HCT116 (cell line): ENCODE data around the gene PPTC7. TPM values are rescaled to one million over a fixed set of nuclear protein-coding genes. Genes with fewer than 3 reads are reported as not detected.

Experiments
- ATAC-seq: fragments of 200-7000 bp; cut with Tn5 transposase; 2 replicates; pipeline ENCODE4 v1.9.1; 2020; ENCODE audit warnings: mild to moderate bottlenecking, moderate library complexity
- BruUV-seq: library from RNA; stranded (reverse); fragments of 400-500 nt; replicated peaks from 2 replicates; lab custom pipeline; 2021; lab: Mats Ljungman, UMichigan
- CTCF ChIA-PET: fragments of 300-600 bp; sonication (Branson Sonifier 250); formaldehyde crosslinking; loops from one replicate; lab custom pipeline; 2021; ENCODE audit warnings: antibody characterized with exemption; lab: Charles Lee
- POLR2A ChIA-PET: fragments of 300-600, 350-600 bp; sonication (Branson Sonifier 250); formaldehyde crosslinking; loops from one replicate; lab custom pipeline; 2021; ENCODE audit warnings: antibody characterized with exemption; lab: Charles Lee
- RAD21 ChIA-PET, 2 experiments: fragments of 300-600 bp; sonication (Branson Sonifier 250); formaldehyde crosslinking; loops; one replicate each; lab custom pipeline; 2023; ENCODE audit warnings: low total read pairs in 2 of 2; ENCODE audit not compliant: uncharacterized antibody in 2 of 2, unreplicated experiment in 2 of 2, low non-redundant PET in 1 of 2; lab: Charles Lee
- DNase-seq: peaks from one replicate; pipeline ENCODE4 v3.0.0-alpha.2; 2010; ENCODE audit warnings: low read depth, low spot score
- H2AFZ ChIP-seq: fragments of 200-600 bp; shearing (Covaris generic), sonication (generic); 2 replicates; pipeline ENCODE4 v1.6.1; 2017; ENCODE audit warnings: low read depth, mixed run types, mixed read lengths, antibody characterized with exemption, low read length; ENCODE audit not compliant: poor library complexity, severe bottlenecking
- H3K27ac ChIP-seq: 2 replicates; pipeline ENCODE4 v1.5.1; 2012; ENCODE audit warnings: low read depth, low read length
- H3K27me3 ChIP-seq: fragments of 200-600 bp; sonication (generic); 2 replicates; pipeline ENCODE4 v1.6.1; 2016; ENCODE audit warnings: mixed run types, low read length, mixed read lengths; ENCODE audit not compliant: insufficient read depth
- H3K36me3 ChIP-seq, 2 experiments: fragments of 200-500 bp in 1 of 2; fragments of 200-600 bp in 1 of 2; sonication (Bioruptor generic) in 1 of 2; sonication (generic) in 1 of 2; 2 replicates each; pipeline versions ENCODE4 v1.5.1 to v1.6.1; 2014 to 2016; ENCODE audit warnings: low read length in 2 of 2, inconsistent platforms in 1 of 2, mixed read lengths in 1 of 2, mixed run types in 1 of 2; ENCODE audit not compliant: insufficient read depth in 2 of 2, control insufficient read depth in 1 of 2
- H3K4me1 ChIP-seq, 2 experiments: fragments of 200-600 bp in 1 of 2; sonication (generic) in 1 of 2; 2 replicates each; pipeline versions ENCODE4 v1.5.1 to v1.6.1; 2012 to 2017; ENCODE audit warnings: low read length in 2 of 2, inconsistent platforms in 1 of 2, mild to moderate bottlenecking in 1 of 2, mixed read lengths in 1 of 2, mixed run types in 1 of 2, moderate library complexity in 1 of 2; ENCODE audit not compliant: insufficient read depth in 2 of 2, control insufficient read depth in 1 of 2
- H3K4me2 ChIP-seq: fragments of 200-600 bp; sonication (generic); 2 replicates; pipeline ENCODE4 v1.6.1; 2017; ENCODE audit warnings: mixed run types, low read length, mixed read lengths
- H3K4me3 ChIP-seq, 2 experiments: fragments of 200-600 bp in 1 of 2; sonication (generic) in 1 of 2; replicated peaks in 1 of 2; 2 replicates each; pipeline ENCODE4 v1.5.1; 2011 to 2016; ENCODE audit warnings: low read length in 2 of 2, control low read depth in 1 of 2, low read depth in 1 of 2, mild to moderate bottlenecking in 1 of 2, mixed read lengths in 1 of 2, mixed run types in 1 of 2
- H3K79me2 ChIP-seq: fragments of 200-600 bp; sonication (generic); 2 replicates; pipeline ENCODE4 v1.6.1; 2017; ENCODE audit warnings: mild to moderate bottlenecking, mixed run types, low read length, moderate library complexity, mixed read lengths; ENCODE audit not compliant: insufficient read depth
- H3K9ac ChIP-seq: fragments of 200-600 bp; sonication (generic); 2 replicates; pipeline ENCODE4 v1.6.1; 2016; ENCODE audit warnings: low read length, mixed read lengths
- H3K9me2 ChIP-seq: fragments of 200-600 bp; sonication (generic), shearing (Covaris generic); 2 replicates; pipeline ENCODE4 v1.6.1; 2017; ENCODE audit warnings: mixed run types, mild to moderate bottlenecking, moderate library complexity; ENCODE audit not compliant: insufficient read depth
- H3K9me3 ChIP-seq, 2 experiments: fragments of 200-500 bp in 1 of 2; fragments of 200-600 bp in 1 of 2; sonication (Bioruptor generic) in 1 of 2; sonication (generic) in 1 of 2; 2 replicates each; pipeline ENCODE4 v1.6.1; 2014 to 2017; ENCODE audit warnings: low read length in 2 of 2, mixed read lengths in 2 of 2, inconsistent platforms in 1 of 2, low read depth in 1 of 2, mild to moderate bottlenecking in 1 of 2, mixed run types in 1 of 2, moderate library complexity in 1 of 2; ENCODE audit not compliant: control insufficient read depth in 1 of 2, insufficient read depth in 1 of 2
- H4K20me1 ChIP-seq: fragments of 200-600 bp; sonication (generic), shearing (Covaris generic); 2 replicates; pipeline ENCODE4 v1.6.1; 2017; ENCODE audit warnings: mixed run types, mild to moderate bottlenecking, moderate library complexity; ENCODE audit not compliant: insufficient read depth
- CBX3 ChIP-seq: IDR thresholded peaks from 2 replicates; pipeline ENCODE4 v1.6.1; 2012; ENCODE audit warnings: low read depth
- CEBPB ChIP-seq: IDR thresholded peaks from 2 replicates; pipeline ENCODE4 v1.6.1; 2012; ENCODE audit warnings: low read depth
- EZH2 ChIP-seq: fragments of 200-600 bp; sonication (generic); IDR thresholded peaks from 2 replicates; pipeline ENCODE4 v1.6.1; 2017; ENCODE audit warnings: antibody characterized with exemption, mixed run types
- EZH2phosphoT487 ChIP-seq: fragments of 200-600 bp; IDR thresholded peaks from 2 replicates; pipeline ENCODE4 v1.6.1; 2018; ENCODE audit warnings: antibody characterized with exemption, borderline replicate concordance
- JUND ChIP-seq: IDR thresholded peaks from 2 replicates; pipeline ENCODE4 v1.6.1; 2012
- POLR2AphosphoS5 ChIP-seq: IDR thresholded peaks from 2 replicates; pipeline ENCODE4 v1.6.1; 2011; ENCODE audit warnings: mild to moderate bottlenecking, low read depth, low read length, moderate library complexity
- RAD21 ChIP-seq: IDR thresholded peaks from 2 replicates; pipeline ENCODE4 v1.6.1; 2012; ENCODE audit warnings: low read depth, mild to moderate bottlenecking
- SIN3A ChIP-seq: IDR thresholded peaks from 2 replicates; pipeline ENCODE4 v1.6.1; 2012; ENCODE audit warnings: low read depth
- SRF ChIP-seq: IDR thresholded peaks from 2 replicates; pipeline ENCODE4 v1.6.1; 2012; ENCODE audit warnings: low read depth
- TCF7L2 ChIP-seq: IDR thresholded peaks from 2 replicates; pipeline ENCODE4 v1.7.0; 2011; ENCODE audit warnings: borderline replicate concordance, inconsistent platforms; ENCODE audit not compliant: insufficient read depth, insufficient read length; ENCODE audit errors: extremely low read depth
- YY1 ChIP-seq: IDR thresholded peaks from 2 replicates; pipeline ENCODE4 v1.6.1; 2011; ENCODE audit warnings: low read length, low read depth, moderate library complexity, mild to moderate bottlenecking; ENCODE audit not compliant: insufficient replicate concordance; ENCODE audit errors: extremely low read depth
- ZFX ChIP-seq: fragments of 450-650 bp; IDR thresholded peaks from 2 replicates; pipeline ENCODE4 v1.6.1; 2017
- ZNF274 ChIP-seq: fragments of 200-500 bp; sonication (Bioruptor generic); IDR thresholded peaks from 2 replicates; pipeline ENCODE4 v1.6.1; 2014; ENCODE audit warnings: mild to moderate bottlenecking, low read depth, low read length, inconsistent platforms
- intact Hi-C: fragments of 100-400 bp; cut with micrococcal nuclease; formaldehyde crosslinking; loops from 2 replicates; pipeline ENCODE4 v1.10.0; 2022
- total RNA-seq: library from RNA; stranded (reverse); gene quantifications from one replicate; pipeline ENCODE4 v1.2.1, GENCODE V29; 2021; ENCODE audit not compliant: unreplicated experiment
- TF ChIP-seq, protein P1 (sequence below): IDR thresholded peaks from 2 replicates; pipeline ENCODE4 v1.6.1; 2011; ENCODE audit warnings: mild to moderate bottlenecking, low read length, moderate library complexity; ENCODE audit not compliant: insufficient replicate concordance; ENCODE audit errors: extremely low read depth
- TF ChIP-seq, protein P2 (sequence below), 3 experiments: fragments of 200-600 bp in 1 of 3; sonication (generic) in 1 of 3; IDR thresholded peaks in 2 of 3; conservative IDR thresholded peaks in 1 of 3; 2 replicates each; pipeline ENCODE4 v1.5.1; 2012 to 2017; ENCODE audit warnings: low read depth in 2 of 3, low read length in 2 of 3, antibody characterized with exemption in 1 of 3, borderline replicate concordance in 1 of 3, control low read depth in 1 of 3, mild to moderate bottlenecking in 1 of 3, mixed read lengths in 1 of 3, mixed run types in 1 of 3, moderate library complexity in 1 of 3; ENCODE audit not compliant: insufficient read depth in 1 of 3

The PPTC7 gene
- total RNA-seq, 1 experiment from 2014 or later, result 25.2 TPM

DNA sequence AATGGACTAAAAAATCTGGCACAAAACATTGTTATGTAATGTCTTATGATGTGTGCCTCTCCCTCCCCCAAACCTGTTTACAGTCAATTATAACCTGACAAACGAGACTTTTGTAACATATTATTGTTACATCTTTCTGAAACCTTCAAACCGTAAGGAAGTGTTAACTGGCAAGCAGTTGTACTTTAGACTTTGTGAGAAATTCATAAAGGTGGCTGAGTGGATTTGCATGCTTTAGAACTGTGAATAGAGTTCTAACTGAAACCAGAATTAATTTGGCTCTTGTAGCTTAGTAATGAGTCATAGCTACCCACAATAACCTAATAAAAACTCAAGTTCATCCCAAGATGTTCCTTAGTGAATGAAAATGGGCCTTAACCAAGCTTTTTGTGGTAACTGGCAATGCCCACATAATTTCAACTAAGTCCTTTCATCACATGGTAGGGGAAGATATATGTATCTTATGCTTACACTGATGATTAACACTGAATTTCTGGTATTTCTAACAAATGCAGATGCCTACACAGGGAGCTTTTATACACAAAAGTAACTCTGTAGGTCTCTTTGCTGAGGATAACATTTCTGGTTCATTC lies 51.3 kb downstream of the PPTC7 start:
- Histone ChIP-seq H3K9ac (no peak overlapping the region), H3K9me2 (no peaks in the 10 kb centered on the region), H2AFZ (no peak overlapping the region), H4K20me1 (no peaks in the 10 kb centered on the region), H3K27me3 (no peaks in the 10 kb centered on the region), H3K27ac (no peak overlapping the region), H3K4me3 (no peak overlapping the region), H3K36me3 (peaks cover 5 to 15% of the 10 kb centered on the region in 2 experiments), H3K79me2 (peaks cover 9% of the 10 kb centered on the region; the same call in 1 of the 2 replicates), H3K4me1 (peaks cover 0 to 6% of the 10 kb centered on the region in 2 experiments; a peak in 1 of 4 replicates), H3K4me2 (no peak overlapping the region), H3K9me3 (no peaks in the 10 kb centered on the region)
- ATAC-seq (no peak), DNase-seq (no peak)
- intact Hi-C loops, result no loop called here
- BruUV-seq, result no TSS peak
- ChIA-PET POLR2A (no interaction called here), RAD21 (no interaction called here), CTCF (no interaction called here)
- TF ChIP-seq, protein P1, sequence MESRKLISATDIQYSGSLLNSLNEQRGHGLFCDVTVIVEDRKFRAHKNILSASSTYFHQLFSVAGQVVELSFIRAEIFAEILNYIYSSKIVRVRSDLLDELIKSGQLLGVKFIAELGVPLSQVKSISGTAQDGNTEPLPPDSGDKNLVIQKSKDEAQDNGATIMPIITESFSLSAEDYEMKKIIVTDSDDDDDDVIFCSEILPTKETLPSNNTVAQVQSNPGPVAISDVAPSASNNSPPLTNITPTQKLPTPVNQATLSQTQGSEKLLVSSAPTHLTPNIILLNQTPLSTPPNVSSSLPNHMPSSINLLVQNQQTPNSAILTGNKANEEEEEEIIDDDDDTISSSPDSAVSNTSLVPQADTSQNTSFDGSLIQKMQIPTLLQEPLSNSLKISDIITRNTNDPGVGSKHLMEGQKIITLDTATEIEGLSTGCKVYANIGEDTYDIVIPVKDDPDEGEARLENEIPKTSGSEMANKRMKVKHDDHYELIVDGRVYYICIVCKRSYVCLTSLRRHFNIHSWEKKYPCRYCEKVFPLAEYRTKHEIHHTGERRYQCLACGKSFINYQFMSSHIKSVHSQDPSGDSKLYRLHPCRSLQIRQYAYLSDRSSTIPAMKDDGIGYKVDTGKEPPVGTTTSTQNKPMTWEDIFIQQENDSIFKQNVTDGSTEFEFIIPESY, result no peak
- TF ChIP-seq JUND (no peak), YY1 (no peak), SIN3A (no peak), EZH2phosphoT487 (no peak), ZNF274 (no peak), CEBPB (no peak), TCF7L2 (no peak), EZH2 (no peak), ZFX (no peak), POLR2AphosphoS5 (no peak), SRF (no peak), CBX3 (no peak), RAD21 (no peak)
- TF ChIP-seq, protein P2, sequence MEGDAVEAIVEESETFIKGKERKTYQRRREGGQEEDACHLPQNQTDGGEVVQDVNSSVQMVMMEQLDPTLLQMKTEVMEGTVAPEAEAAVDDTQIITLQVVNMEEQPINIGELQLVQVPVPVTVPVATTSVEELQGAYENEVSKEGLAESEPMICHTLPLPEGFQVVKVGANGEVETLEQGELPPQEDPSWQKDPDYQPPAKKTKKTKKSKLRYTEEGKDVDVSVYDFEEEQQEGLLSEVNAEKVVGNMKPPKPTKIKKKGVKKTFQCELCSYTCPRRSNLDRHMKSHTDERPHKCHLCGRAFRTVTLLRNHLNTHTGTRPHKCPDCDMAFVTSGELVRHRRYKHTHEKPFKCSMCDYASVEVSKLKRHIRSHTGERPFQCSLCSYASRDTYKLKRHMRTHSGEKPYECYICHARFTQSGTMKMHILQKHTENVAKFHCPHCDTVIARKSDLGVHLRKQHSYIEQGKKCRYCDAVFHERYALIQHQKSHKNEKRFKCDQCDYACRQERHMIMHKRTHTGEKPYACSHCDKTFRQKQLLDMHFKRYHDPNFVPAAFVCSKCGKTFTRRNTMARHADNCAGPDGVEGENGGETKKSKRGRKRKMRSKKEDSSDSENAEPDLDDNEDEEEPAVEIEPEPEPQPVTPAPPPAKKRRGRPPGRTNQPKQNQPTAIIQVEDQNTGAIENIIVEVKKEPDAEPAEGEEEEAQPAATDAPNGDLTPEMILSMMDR (IDR thresholded peaks at IDR 0.05 in 2 of 3, conservative IDR thresholded peaks at IDR 0.05 in 1 of 3; ENCODE audit: borderline replicate concordance in 1 of 3, insufficient read depth in 1 of 3, low read depth in 2 of 3, low read length in 2 of 3), result no peak
